ENCODE results near the gene DNAH3. TPM values are rescaled to one million over a fixed set of nuclear protein-coding genes. Genes with fewer than 3 reads are reported as not detected.
"Not testable (repeated sequence)": the region's sequence is repeated elsewhere in the genome, so short reads cannot be mapped to it uniquely, and the experiment has no call there.

Gene DNAH3
- total RNA-seq, 6 experiments from 2014 or later: not detected

DNA sequence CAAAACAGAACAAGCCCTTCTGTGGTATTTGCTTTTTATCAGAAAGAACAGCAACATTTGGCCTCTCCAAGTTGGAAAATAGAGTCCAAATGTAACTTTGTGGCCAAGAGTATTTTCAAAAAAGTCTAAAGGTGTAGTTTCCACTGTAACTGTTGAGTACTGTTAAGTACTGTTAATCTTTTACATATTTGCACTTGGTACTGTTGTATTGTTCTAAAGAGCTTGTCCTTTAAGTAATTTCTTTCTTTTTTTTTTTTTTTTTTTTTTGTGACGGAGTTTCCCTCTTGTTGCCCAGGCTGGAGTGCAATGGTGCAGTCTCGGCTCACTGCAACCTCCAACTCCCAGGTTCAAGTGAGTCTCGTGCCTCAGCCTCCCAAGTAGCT lies 29.3 kb upstream of the DNAH3 start:
- intact Hi-C loops (cut with DNase I): no loop called here

DNA sequence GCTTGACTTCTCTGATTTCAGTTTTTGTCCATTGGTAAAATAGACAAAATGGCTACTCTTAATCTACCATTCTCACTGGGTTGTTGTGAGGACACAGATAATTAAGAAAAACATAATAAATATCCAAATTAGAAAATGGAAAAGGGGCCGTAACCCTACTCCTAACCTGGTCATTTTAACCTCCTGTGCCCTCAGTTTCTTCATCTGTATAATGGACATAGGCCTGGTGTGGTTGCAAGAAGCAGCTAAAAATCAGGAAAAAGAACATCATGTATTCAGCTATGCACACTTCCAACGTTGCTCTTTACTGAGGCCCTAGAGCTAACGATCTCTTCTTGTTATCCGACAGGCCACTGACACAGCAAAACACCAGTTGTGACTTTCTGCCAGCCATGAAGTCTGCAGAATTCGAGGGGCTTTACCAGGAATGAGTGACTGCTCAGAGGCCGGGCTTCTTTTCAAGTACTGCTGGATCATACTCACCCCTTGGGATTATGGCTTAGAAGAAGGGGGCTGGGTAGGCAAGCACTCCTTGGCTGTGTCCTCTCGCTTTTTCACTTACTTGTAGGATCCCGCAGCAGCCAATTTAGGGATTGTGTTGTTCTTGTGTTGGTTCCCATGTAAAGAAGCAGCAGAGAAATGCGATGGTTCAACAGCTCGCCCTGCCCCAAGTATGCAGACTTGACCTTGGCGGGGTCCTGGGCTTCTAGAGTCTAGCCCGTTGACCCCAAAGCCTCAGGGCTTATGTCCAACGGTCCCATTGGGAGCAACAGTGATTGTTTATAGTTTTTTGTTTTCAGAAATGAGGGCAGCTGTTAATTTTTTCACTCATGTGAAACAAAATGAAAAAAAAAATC lies 28.7 kb upstream of the DNAH3 start:
- H3K27me3 ChIP-seq: no peaks in the 10 kb centered on the region
- H3K4me3 ChIP-seq: no peak overlapping the region
- 68% methylated on average over 7 of the region's 13 CpGs for WGBS (ENCODE audit: insufficient coverage, low coverage, low lambda C conversion rate, missing lambda C conversion rate)
- ATAC-seq (no peak), DNase-seq (no peak)
- no peak overlapping the region for H3K27ac ChIP-seq
- no peak for TF ChIP-seq POLR2A (IDR thresholded peaks at IDR 0.05)
- TF ChIP-seq, protein P1, sequence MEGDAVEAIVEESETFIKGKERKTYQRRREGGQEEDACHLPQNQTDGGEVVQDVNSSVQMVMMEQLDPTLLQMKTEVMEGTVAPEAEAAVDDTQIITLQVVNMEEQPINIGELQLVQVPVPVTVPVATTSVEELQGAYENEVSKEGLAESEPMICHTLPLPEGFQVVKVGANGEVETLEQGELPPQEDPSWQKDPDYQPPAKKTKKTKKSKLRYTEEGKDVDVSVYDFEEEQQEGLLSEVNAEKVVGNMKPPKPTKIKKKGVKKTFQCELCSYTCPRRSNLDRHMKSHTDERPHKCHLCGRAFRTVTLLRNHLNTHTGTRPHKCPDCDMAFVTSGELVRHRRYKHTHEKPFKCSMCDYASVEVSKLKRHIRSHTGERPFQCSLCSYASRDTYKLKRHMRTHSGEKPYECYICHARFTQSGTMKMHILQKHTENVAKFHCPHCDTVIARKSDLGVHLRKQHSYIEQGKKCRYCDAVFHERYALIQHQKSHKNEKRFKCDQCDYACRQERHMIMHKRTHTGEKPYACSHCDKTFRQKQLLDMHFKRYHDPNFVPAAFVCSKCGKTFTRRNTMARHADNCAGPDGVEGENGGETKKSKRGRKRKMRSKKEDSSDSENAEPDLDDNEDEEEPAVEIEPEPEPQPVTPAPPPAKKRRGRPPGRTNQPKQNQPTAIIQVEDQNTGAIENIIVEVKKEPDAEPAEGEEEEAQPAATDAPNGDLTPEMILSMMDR (IDR thresholded peaks at IDR 0.05): no peak
- H3K4me1 ChIP-seq: no peaks in the 10 kb centered on the region
- no peaks in the 10 kb centered on the region for H3K9me3 ChIP-seq
- no peaks in the 10 kb centered on the region for H3K36me3 ChIP-seq
- intact Hi-C loops (cut with DNase I): no loop called here

More for the DNA sequence above, 29.3 kb upstream of the DNAH3 start:
- TF ChIP-seq, protein P1 (IDR thresholded peaks at IDR 0.05): no peak
- TF ChIP-seq POLR2A (IDR thresholded peaks at IDR 0.05): no peak
- Histone ChIP-seq H3K4me3 (no peak overlapping the region), H3K4me1 (no peaks in the 10 kb centered on the region), H3K9me3 (no peaks in the 10 kb centered on the region), H3K36me3 (no peaks in the 10 kb centered on the region), H3K27ac (no peak overlapping the region), H3K27me3 (no peaks in the 10 kb centered on the region)
- DNase-seq (no peak), ATAC-seq (no peak)
- 83% methylated on average over 3 of the region's 3 CpGs for WGBS (ENCODE audit: insufficient coverage, low coverage, low lambda C conversion rate, missing lambda C conversion rate)

- ATAC-seq: no peak
- WGBS (ENCODE audit: insufficient coverage, low coverage, low lambda C conversion rate, missing lambda C conversion rate): 44% methylated on average over 1 of the region's 1 CpG
- no peak overlapping the region for H3K4me3 ChIP-seq
Observed at GRCh38 chr16:21175397-21175796, 24.8 kb upstream of the DNAH3 start.

DNA sequence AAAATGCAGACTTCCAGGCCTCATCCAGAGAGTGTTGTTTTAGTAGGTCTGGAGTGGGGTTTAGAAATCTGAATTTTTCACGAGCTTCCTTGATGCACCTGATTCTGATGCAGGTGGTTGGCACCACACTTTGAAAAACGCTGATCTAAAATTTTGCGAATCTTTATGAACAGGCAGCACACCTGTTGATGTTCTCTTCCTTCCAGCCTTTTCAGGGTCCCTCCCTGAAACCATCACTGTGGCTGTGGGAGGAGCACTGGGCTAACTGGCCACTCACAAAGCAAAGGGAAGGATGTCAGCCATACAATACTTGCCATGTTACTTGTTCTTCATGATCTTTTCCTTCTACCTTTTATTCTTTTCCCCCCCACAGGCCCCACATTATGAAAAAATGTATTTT lies 22.0 kb upstream of the DNAH3 start:
- no peak for DNase-seq
- 80% methylated on average over 2 of the region's 3 CpGs for WGBS (ENCODE audit: insufficient coverage, low coverage, low lambda C conversion rate, missing lambda C conversion rate)
- Histone ChIP-seq H3K27me3 (no peaks in the 10 kb centered on the region), H3K4me1 (no peaks in the 10 kb centered on the region), H3K9me3 (no peaks in the 10 kb centered on the region), H3K4me3 (no peak overlapping the region), H3K27ac (no peak overlapping the region), H3K36me3 (no peaks in the 10 kb centered on the region)
- intact Hi-C loops (cut with DNase I): no loop called here
- TF ChIP-seq, protein P1 (IDR thresholded peaks at IDR 0.05): no peak
- no peak for TF ChIP-seq POLR2A (IDR thresholded peaks at IDR 0.05)
- no peak for ATAC-seq

More at GRCh38 chr16:21175397-21175796, 24.8 kb upstream of the DNAH3 start:
- Histone ChIP-seq H3K9me3 (no peaks in the 10 kb centered on the region), H3K27me3 (no peaks in the 10 kb centered on the region), H3K36me3 (no peaks in the 10 kb centered on the region), H3K27ac (no peak overlapping the region), H3K4me1 (no peaks in the 10 kb centered on the region)
- DNase-seq: no peak
- intact Hi-C loops (cut with DNase I): no loop called here
- no peak for TF ChIP-seq POLR2A (IDR thresholded peaks at IDR 0.05)
- TF ChIP-seq, protein P1 (IDR thresholded peaks at IDR 0.05): no peak

DNA sequence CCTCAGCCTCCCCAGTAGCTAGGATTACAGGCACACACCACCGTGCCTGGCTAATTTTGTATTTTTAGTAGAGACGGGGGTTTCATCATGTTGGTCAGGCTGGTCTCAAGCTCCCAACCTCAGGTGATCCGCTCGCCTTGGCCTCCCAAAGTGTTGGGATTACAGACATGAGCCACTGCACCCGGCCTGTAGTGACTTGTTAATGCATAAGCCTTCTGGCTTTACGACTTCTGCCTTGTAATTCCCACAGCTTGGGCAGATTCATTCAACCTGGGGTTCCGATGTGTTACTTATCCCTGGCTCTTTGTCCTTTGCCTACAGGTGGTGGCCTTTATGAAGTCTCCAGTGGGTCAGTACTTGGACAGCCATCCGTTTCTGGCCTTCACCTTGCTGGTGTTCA lies 19.5 kb upstream of the DNAH3 start:
- H3K27ac ChIP-seq; H3K9me3 ChIP-seq; H3K36me3 ChIP-seq; ATAC-seq; H3K27me3 ChIP-seq; DNase-seq; H3K4me3 ChIP-seq; intact Hi-C loops (cut with DNase I); H3K4me1 ChIP-seq: not testable (repeated sequence)
- 80% methylated on average over 1 of the region's 8 CpGs for WGBS (ENCODE audit: insufficient coverage, low coverage, low lambda C conversion rate, missing lambda C conversion rate)
